HK-2 (cell line): Measurements from ENCODE around the gene ZMYND8.
A peak's percentile ranks its signal among the peaks of the same experiment; 100 is the strongest.
"Not testable (repeated sequence)": the region's sequence is repeated elsewhere in the genome, so short reads cannot be mapped to it uniquely, and the experiment has no call there.

Experiments
- DNase-seq: peaks from one replicate; pipeline ENCODE4 v3.0.0-alpha.2; 2018; ENCODE audit not compliant: unreplicated experiment

Gene ZMYND8

DNA sequence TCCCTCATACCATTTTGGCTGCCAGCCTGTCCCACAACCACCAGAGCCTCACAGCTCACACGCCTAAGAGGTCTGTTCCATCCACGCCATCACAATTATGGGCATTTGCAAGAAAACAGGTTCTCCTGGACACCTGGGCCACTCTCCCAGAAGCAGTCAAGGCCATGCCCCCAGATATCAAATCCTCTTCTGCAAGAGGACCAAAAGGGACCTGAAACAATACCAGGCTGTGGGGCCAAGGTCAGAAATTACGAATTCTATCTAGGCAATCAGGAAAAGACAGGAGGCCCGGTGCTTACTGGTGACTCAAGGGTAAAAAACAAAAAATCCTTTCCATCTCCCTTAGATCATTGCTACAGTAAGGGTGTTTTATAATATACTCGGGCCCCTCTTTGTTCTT, 69.8 kb downstream of the ZMYND8 start:
- DNase-seq = no peak

DNA sequence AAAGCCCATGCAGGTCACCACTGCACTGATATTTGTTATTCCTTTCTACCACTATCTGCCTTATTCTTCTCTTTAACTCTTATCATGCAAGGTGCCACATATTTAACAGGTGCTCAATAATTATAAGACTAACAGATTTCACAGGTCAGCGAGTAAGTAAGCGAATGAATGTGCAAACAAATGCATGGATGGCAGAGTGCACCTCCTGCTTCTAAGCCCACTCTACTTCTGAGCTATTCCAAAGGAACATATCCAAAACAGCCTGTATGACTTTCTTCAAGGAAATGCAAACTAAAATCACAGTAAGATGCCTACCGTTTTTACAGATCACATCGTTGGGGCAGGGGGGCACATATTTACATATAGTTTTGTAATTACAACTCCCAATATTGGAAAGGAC, 71.3 kb downstream of the ZMYND8 start:
- no peak for DNase-seq

DNA sequence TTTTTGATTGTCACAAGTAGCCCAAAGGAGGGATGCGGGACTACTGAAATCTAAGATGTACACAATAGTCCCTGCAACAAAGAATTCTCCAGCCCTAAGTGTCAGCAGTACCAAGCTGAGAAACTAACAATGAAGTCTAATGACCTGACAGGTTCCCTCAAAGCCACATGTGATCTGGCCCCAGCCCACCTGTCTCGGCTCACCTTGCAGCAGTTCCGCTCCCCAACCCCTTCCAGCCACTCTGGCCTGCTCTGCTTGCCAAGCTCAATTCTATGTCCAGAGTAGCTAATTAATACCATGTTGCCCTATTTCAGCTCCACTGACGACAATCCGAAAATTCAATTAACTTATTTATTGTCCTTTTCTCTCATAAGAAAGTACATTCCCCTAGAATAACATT, 72.1 kb downstream of the ZMYND8 start:
- DNase-seq = no peak

DNA sequence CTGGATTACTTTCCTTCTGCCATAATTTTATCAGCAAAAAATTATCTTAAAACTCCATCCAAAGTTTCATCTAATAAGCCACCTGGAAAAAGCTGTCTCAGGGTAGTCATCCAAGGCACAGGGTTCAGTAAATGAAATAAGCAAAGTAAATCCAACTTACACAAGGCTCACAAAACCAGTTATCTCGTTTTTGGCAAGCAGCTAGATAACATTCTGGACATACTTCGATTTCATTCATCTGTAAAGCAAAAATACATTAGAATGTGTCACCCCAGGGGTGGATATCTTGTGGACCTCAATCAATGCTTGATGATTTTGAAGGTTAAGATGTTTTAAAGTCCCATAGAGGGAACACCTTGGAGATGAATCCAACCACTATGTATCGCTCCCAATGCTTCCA, 73.1 kb downstream of the ZMYND8 start:
- no peak for DNase-seq

DNA sequence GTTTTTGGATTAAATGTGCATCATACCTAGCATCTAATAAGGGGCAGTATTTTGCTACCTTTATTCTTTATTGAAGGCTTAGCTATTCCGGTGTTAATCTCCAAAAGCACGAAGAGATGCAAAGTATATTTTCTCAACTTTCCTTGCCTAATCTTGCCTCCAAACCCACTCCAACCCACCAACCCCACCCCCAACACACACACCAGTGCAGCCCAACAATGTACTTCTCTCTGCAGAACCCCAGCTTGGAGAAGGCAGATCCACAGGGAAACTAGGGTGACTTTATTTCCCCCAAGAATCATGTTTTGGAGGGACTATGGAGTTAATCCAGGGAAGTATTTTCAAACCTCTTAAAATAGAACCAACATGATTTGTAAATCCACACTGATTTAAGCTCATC, 73.6 kb downstream of the ZMYND8 start:
- no peak for DNase-seq

DNA sequence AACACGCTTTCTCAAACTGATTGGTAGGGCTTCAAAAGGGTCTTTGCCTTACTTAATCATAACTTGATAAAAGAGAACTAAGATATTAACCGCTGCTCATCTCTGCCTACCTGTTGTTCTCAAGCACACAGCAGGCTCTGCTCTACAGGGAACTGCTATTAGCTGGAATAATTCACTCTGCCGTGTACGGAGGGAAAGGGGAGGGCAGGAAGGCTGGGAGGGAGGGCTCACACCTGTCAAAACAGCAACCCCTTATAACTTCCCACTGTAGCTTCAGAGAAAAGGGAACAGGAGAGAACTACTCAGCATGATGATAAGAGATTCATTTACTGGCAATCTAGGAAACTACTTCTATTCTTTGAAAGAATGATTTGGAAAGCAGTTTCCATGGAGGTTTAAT, 75.1 kb downstream of the ZMYND8 start:
- DNase-seq = no peak

GRCh38 chr20:47280668-47281067, 75.8 kb downstream of the ZMYND8 start:
- DNase-seq = no peak

- no peak for DNase-seq
These were observed 76.3 kb downstream of the ZMYND8 start for GRCh38 chr20:47280228-47280627.

- DNase-seq = no peak
These were observed 77.6 kb downstream of the ZMYND8 start for GRCh38 chr20:47278907-47279348.

DNA sequence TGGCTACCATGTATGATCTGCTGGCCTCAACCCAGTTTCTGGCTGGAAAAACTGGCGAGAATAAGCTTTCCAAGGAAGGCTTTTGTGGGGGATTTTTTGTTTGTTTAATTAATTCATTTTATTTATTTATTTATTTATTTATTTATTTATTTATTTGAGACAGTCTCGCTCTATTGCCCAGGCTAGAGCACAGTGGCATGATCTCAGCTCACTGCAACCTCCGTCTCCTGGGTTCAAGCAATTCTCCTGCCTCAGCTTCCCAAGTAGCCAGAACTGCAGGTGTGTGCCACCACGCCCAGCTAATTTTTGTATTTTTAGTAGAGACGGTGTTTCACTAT, 79.0 kb downstream of the ZMYND8 start:
- DNase-seq = not testable (repeated sequence)

DNA sequence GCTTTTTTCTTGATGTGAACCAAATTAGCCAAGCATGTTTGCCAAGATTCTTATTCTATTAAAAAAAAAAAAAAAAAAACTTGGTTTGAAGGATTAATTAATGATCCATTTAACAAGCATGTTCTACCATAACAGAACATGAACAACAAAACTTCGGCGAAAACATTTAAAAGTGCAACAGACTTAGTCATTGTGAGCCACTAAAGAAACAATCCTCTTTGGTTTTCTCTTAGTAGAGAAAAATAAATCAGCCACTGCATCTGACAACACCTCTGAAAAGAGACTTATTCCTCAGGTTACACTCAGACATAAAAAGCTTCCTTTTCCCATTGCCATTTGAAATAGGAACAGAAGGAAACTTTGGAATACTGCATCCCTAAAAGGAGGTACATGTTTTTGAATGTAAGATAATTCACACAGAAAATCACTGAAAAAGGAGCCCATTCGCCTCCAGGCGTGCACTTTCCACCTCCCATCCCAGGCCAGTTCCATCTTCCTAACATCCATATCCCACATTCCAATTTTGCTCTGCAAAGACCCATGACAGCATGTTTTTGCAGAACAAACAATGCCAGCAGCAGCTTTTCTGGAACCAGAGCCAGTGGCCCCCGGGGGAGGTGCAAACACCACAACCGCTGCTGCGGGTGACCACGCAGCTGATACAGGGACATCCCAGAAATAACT, 79.5 kb downstream of the ZMYND8 start:
- no peak for DNase-seq

- DNase-seq = no peak
These were observed 80.2 kb downstream of the ZMYND8 start for GRCh38 chr20:47276251-47276650.

DNA sequence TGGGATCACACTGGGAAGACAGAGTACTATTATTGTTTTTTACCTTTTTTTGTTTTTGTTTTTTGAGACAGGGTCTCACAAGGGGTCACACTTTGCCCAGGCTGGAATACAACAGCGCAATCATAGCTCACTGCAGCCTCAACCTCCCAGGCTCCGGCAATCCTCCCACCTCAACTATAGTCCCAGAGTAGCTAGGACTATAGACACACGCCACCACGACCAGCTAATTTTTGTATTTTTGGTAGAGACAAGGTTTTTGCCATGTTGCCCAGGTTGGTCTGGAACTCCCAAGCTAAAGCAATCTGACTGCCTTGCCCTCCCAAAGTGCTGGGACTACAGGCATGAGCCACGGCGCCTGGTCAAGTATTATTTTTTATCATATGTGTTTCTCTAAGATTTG, 81.0 kb downstream of the ZMYND8 start:
- DNase-seq = no peak

DNA sequence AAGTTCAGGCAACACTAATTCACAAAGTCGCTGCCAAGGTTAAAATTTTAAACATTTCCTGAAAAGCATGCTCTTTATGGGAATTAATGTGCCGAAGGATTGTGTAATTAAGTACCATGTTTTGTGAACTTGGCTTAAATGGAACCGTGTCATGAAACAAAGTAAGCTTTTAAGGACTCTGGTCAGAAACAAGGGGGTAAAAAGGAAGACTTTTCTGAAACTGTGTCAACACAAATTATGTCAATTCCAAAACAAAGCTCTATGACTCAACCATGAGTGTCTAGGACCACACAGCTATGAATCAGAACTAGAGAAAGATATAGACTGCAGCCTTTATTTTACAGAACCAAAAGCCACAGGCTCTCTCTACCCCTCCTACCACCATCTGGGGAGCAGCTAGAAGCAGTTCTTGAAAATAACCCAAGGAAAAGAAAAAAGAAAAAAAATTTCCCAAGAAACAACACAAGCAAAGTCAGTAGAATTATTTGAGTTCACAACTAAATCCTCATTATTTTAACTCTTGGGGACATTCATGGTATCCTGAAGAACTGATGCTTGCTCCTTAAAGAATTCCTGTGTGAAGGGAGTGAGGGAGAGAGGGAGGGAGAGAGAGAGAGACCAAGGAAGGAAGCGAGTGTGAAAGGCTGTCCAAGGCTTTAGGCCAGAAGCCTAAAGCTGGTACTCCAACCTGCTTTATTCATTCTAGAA, 81.9 kb downstream of the ZMYND8 start:
- DNase-seq = no peak

- DNase-seq = no peak
These were observed 82.8 kb downstream of the ZMYND8 start for GRCh38 chr20:47273591-47274235.

- peak; percentile 45 for DNase-seq
These were observed 83.5 kb downstream of the ZMYND8 start for GRCh38 chr20:47272893-47273590.

DNA sequence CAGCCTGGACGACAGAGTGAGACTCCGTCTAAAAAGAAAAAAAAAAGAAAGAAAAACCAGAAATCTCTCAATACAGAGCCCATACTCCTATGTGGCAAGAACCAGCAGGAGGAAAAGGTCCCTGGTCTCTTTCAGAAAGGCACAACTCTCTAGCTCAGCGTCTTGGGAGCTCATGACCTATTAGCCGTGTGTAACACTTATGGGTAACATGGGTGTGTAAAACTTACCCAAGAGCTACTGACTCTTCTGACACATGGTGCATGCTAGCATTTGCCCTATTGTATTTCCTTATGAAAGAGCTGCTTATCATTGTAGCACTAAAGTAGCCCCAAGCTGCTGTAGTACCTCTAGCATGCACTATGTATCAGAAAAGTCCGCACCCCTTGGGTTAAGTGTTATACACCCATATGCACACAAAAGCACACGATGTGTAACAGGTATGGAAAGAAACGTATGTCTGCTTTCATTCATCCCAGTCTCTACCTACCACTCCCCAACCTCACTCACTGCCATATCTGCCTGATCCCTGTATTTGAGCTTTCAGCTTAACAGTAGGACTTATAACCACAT, 85.4 kb downstream of the ZMYND8 start:
- no peak for DNase-seq

- no peak for DNase-seq
These were observed 87.0 kb downstream of the ZMYND8 start for GRCh38 chr20:47269309-47270165.

DNA sequence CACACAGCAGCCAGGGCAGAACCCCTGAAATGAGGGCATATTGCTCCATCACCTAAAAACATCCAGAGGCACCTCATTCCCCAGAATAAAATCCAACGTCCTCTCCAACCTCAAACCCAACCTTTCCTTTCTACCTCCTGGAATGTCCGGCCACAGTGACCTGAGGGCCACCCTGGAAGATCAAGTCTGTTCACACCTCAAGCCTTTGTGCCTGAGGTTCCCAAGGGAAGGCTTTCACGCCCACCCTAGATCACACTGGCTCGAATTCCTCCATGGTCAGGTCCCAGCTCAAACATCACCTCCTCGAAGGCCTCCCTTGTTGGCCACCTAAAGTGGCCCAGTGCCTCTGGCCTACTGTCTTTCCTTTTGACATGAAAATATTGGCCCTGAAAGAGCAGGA, 88.9 kb downstream of the ZMYND8 start:
- no peak for DNase-seq

DNA sequence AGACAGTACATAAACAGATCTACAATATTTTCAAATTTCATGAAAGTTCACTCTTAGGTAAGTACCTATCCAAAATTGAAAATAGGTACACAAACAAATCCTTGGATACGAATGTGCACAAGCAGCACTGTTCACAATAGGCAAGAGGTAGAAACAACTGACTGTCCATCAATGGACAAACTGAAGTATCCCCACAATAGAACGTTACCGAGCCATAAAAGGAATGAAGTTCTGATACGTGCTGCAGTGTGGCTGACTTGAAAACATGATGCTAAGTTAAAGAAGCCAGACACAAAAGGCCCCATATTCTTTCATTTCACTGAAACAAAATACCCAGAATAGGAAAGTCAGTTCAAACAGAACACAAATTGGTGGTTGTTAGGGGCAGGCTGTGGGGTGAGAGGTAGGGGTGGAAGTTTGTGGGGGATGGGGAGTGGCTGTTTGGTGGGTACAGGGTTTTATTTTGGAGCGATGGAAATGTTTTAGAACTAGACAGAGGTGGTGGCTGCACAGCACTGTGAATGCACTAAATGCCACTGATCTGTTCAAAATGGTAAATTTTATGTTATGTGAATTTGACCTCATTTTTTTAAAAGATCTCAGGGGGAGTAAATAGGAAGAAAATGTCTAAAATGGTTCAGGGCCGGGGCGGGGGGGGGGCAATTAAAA, 89.5 kb downstream of the ZMYND8 start:
- no peak for DNase-seq

DNA sequence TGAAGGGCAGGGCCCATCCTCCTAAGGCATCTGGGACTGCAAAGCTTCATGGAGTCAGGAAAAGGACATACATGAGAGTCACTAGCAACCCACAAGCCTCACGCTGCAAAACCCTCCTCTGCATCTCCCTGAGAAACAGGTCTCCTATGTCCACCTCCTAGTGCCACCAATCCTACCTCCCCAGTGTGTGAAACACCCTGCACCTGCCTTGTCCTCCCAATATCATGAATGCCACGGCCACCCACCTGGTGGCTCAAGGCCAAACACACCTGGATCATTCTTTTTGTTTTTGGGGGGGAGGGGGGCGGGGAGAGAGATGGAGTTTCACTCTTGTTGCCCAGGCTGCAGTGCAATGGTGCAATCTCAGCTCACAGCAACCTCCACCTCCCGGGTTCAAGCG, 90.5 kb downstream of the ZMYND8 start:
- DNase-seq = no peak
